GM23338 (cell line): ENCODE data around the gene GNG7. TPM values are rescaled to one million over a fixed set of nuclear protein-coding genes. Genes with fewer than 3 reads are reported as not detected.

ENCODE experiments used
- ATAC-seq: fragments of 200-7000 bp; cut with Tn5 transposase; 3 replicates; pipeline ENCODE4 v1.9.1; 2020
- DNase-seq: peaks from one replicate; pipeline ENCODE4 v3.0.0-alpha.2; 2015; ENCODE audit warnings: low spot score
- H2AFZ ChIP-seq: fragments of 200-600 bp; sonication (generic); 2 replicates; pipeline ENCODE4 v1.8.0; 2016; ENCODE audit warnings: antibody characterized with exemption, mild to moderate bottlenecking, moderate library complexity
- H3F3A ChIP-seq: fragments of 200-600 bp; sonication (generic); replicated peaks from 2 replicates; pipeline ENCODE4 v1.8.0; 2017; ENCODE audit warnings: antibody characterized with exemption, mixed run types, low read depth
- H3K27ac ChIP-seq: fragments of 200-600 bp; sonication (generic); 2 replicates; pipeline ENCODE4 v1.6.1; 2016; ENCODE audit warnings: low read depth
- H3K27me3 ChIP-seq: fragments of 200-600 bp; sonication (generic); 2 replicates; pipeline ENCODE4 v1.8.0; 2016; ENCODE audit warnings: mild to moderate bottlenecking, mixed run types, moderate library complexity; ENCODE audit not compliant: insufficient read depth
- H3K36me3 ChIP-seq: fragments of 200-600 bp; sonication (generic); 2 replicates; pipeline ENCODE4 v1.8.0; 2016; ENCODE audit warnings: mild to moderate bottlenecking; ENCODE audit not compliant: insufficient read depth
- H3K4me1 ChIP-seq: fragments of 200-600 bp; sonication (generic); 2 replicates; pipeline ENCODE4 v1.8.0; 2016; ENCODE audit warnings: mild to moderate bottlenecking, moderate library complexity; ENCODE audit not compliant: insufficient read depth
- H3K4me2 ChIP-seq: fragments of 200-600 bp; sonication (generic); 2 replicates; pipeline ENCODE4 v1.7.1; 2017; ENCODE audit warnings: mixed run types
- H3K4me3 ChIP-seq: fragments of 200-600 bp; sonication (generic); 2 replicates; pipeline ENCODE4 v1.6.1; 2016; ENCODE audit warnings: mixed run types
- H3K79me2 ChIP-seq: fragments of 200-600 bp; sonication (generic); replicated peaks from 2 replicates; pipeline ENCODE4 v1.8.0; 2017; ENCODE audit warnings: mild to moderate bottlenecking; ENCODE audit not compliant: insufficient read depth
- H3K9me2 ChIP-seq: fragments of 200-600 bp; sonication (generic); 2 replicates; pipeline ENCODE4 v1.8.0; 2017; ENCODE audit not compliant: insufficient read depth
- H4K20me1 ChIP-seq: fragments of 200-600 bp; sonication (generic); replicated peaks from 2 replicates; pipeline ENCODE4 v1.8.0; 2017; ENCODE audit warnings: mild to moderate bottlenecking; ENCODE audit not compliant: insufficient read depth
- H3K27ac Mint-ChIP-seq: 2 replicates; pipeline ENCODE4 v1.8.0; 2020; ENCODE audit warnings: inconsistent platforms, mild to moderate bottlenecking, moderate library complexity, mixed read lengths
- H3K27me3 Mint-ChIP-seq: 3 replicates; pipeline ENCODE4 v1.8.0; 2022; ENCODE audit warnings: low read depth, mild to moderate bottlenecking, moderate library complexity, mixed read lengths, inconsistent platforms; ENCODE audit not compliant: insufficient read depth, poor library complexity
- H3K36me3 Mint-ChIP-seq: 3 replicates; pipeline ENCODE4 v1.8.0; 2021; ENCODE audit warnings: low read depth, mild to moderate bottlenecking, inconsistent platforms, moderate library complexity, mixed read lengths
- H3K4me1 Mint-ChIP-seq: 3 replicates; pipeline ENCODE4 v1.8.0; 2020; ENCODE audit warnings: mild to moderate bottlenecking, inconsistent platforms, mixed read lengths
- H3K4me3 Mint-ChIP-seq: 3 replicates; pipeline ENCODE4 v1.8.0; 2021; ENCODE audit warnings: moderate library complexity, mild to moderate bottlenecking, inconsistent platforms, mixed read lengths
- H3K9me3 Mint-ChIP-seq: 3 replicates; pipeline ENCODE4 v1.8.0; 2020; ENCODE audit warnings: moderate library complexity, mild to moderate bottlenecking, inconsistent platforms, mixed read lengths
- EZH2 ChIP-seq: fragments of 200-600 bp; sonication (generic); IDR thresholded peaks from one replicate; pipeline ENCODE4 v1.8.0; 2017; ENCODE audit warnings: antibody characterized with exemption, mild to moderate bottlenecking, low read depth; ENCODE audit not compliant: unreplicated experiment
- NANOG ChIP-seq: IDR thresholded peaks from 2 replicates; pipeline ENCODE4 v1.6.1; 2016; ENCODE audit warnings: antibody characterized with exemption, borderline replicate concordance
- POLR2AphosphoS5 ChIP-seq: IDR thresholded peaks from 2 replicates; pipeline ENCODE4 v1.6.1; 2016; ENCODE audit warnings: antibody characterized with exemption, low read depth
- STAT1 ChIP-seq: IDR thresholded peaks from one replicate; pipeline ENCODE4 v1.6.1; 2016; ENCODE audit warnings: antibody characterized with exemption; ENCODE audit not compliant: unreplicated experiment
- ZNF114 ChIP-seq: fragments of 250-450 bp; sonication (Bioruptor Pico); IDR thresholded peaks from 2 replicates; pipeline ENCODE4 v1.5.0; 2020; ENCODE audit warnings: mild to moderate bottlenecking, moderate library complexity
- ZNF331 ChIP-seq: fragments of 250-450 bp; sonication (Bioruptor Pico); IDR thresholded peaks from 2 replicates; pipeline ENCODE4 v1.5.0; 2020; ENCODE audit warnings: low read depth, mild to moderate bottlenecking, moderate library complexity
- polyA plus RNA-seq: library from polyadenylated mRNA; unstranded; fragments of >200 nt; fragmentation: Nextera tagmentation; extraction: Ambion mirVana; gene quantifications from 2 replicates; pipeline ENCODE4 v1.2.1, GENCODE V29; 2016
- total RNA-seq: library from RNA; depleted of rRNA; stranded (reverse); fragments of >200 nt; shearing (Covaris generic); gene quantifications from 2 replicates; pipeline ENCODE4 v1.2.3, GENCODE V29; 2014
- TF ChIP-seq, protein P1 (sequence below), 2 experiments: fragments of 200-600 bp in 1 of 2; sonication (generic) in 1 of 2; conservative IDR thresholded peaks; 2 replicates each; pipeline versions ENCODE4 v1.5.1 to v1.6.1; 2016 to 2017; ENCODE audit warnings: antibody characterized with exemption in 2 of 2, low read depth in 2 of 2, mild to moderate bottlenecking in 2 of 2, moderate library complexity in 1 of 2
- TF ChIP-seq, protein P2 (sequence below): IDR thresholded peaks from one replicate; pipeline ENCODE4 v1.6.1; 2018; ENCODE audit warnings: antibody characterized with exemption; ENCODE audit not compliant: unreplicated experiment
- TF ChIP-seq, protein P3 (sequence below): fragments of 250-450 bp; sonication (Bioruptor Pico); IDR thresholded peaks from 2 replicates; pipeline ENCODE4 v1.5.0; 2020; ENCODE audit warnings: mild to moderate bottlenecking, moderate library complexity

Gene GNG7
- total and polyA plus RNA-seq, 2 experiments from 2014 or later: 5.1 to 5.4 TPM

DNA sequence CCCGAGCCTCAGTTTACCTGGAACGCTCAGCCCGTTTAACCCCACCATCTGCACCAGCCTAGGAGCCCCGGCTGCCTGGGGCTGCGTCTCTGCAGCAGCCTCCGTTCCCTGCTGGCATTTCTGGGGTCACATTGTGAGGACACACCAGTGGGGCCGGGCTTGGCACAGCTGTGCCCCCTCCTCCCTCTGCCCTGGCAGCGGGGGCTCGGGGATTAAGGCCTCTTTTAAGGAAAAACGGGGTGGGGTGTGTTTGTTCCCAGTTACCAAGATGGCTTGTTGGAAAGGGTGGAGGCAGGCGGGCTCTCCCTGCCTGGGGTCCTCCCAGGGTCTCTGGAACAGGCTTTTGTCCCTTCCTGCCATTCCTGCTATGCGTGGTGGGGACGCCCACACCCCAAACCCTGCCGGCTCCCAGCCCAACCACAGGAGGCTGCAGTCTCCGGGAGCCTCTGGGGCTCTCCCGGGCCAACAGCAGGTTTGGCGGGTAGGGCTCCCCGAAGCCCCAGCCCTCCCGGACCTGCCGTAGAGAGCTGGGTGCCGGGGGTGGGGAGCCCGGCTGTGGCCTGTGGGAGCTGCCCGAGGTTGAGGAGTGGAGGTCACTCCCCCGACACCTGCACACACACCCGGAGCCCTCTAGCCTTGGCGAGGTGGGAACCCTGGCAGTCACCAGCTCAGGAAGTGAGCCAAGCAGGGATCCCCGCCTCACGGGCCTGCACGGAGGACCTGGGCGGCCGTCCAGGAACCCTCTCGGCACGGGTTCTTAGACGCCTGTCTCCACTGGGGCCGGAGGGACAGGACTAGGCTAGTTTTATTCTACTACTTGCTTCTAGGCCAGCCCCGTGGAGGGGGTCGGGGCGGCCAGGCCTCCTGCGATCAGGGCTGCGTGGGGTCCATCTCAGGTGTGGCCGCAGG, 189.7 kb downstream of the GNG7 start:
- no peaks in the 10 kb centered on the region for H4K20me1 ChIP-seq
- ATAC-seq: peak; percentile 85
- H3K4me1 Mint-ChIP-seq: peaks cover 5% of the 10 kb centered on the region; the same call in 2 of the 3 replicates
- no peak overlapping the region; the same call in 2 of the 3 replicates for H3K4me3 Mint-ChIP-seq
- H3K36me3 ChIP-seq: no peaks in the 10 kb centered on the region
- H3K27me3 Mint-ChIP-seq: peaks cover 5% of the 10 kb centered on the region
- H3K79me2 ChIP-seq: no peaks in the 10 kb centered on the region
- no peak overlapping the region for H3K4me3 ChIP-seq
- no peaks in the 10 kb centered on the region for H3K36me3 Mint-ChIP-seq
- H3K9me3 Mint-ChIP-seq: no peaks in the 10 kb centered on the region; the same call in 2 of the 3 replicates
- H3K27ac ChIP-seq: no peak overlapping the region
- H2AFZ ChIP-seq: no peak overlapping the region
- no peak overlapping the region for H3K4me2 ChIP-seq
- H3K4me1 ChIP-seq: no peaks in the 10 kb centered on the region
- no peaks in the 10 kb centered on the region for H3K9me2 ChIP-seq
- no peaks in the 10 kb centered on the region for H3K27me3 ChIP-seq
- no peaks in the 10 kb centered on the region for H3F3A ChIP-seq
- TF ChIP-seq ZNF331 (CRISPR knock-in tag) (no peak), ZNF114 (CRISPR knock-in tag) (no peak)
- peak; percentile 51 for DNase-seq
- no peak overlapping the region for H3K27ac Mint-ChIP-seq

DNA sequence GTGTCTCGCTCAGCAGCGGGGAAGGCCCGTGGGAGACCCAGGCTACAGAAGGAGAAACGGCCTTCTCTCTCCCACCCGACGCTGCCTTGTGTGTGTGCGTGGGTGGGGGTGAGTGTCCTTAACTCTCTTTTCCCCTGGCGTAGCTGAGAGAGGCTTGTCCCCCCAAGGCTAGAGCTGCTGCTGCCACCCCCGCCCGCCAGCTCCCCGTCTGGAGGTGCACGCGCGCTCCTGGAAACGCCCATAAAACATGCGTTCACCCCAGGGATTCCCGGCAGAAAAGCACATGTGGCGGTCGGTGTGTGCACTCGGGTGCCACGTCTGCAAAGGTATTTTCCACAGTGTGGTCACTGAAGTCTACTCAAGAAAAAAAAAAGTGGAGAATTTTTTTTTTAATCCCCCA, 190.5 kb downstream of the GNG7 start:
- no peak overlapping the region for H3K4me2 ChIP-seq
- H3K9me2 ChIP-seq: no peaks in the 10 kb centered on the region
- no peaks in the 10 kb centered on the region for H3K36me3 ChIP-seq
- Mint-ChIP-seq H3K27me3 (peaks cover 8% of the 10 kb centered on the region), H3K9me3 (no peaks in the 10 kb centered on the region; the same call in 2 of the 3 replicates), H3K27ac (no peak overlapping the region), H3K36me3 (no peaks in the 10 kb centered on the region), H3K4me1 (peaks cover 5% of the 10 kb centered on the region), H3K4me3 (no peak overlapping the region)
- H4K20me1 ChIP-seq: no peaks in the 10 kb centered on the region
- H3K27ac ChIP-seq: no peak overlapping the region
- H3K4me3 ChIP-seq: no peak overlapping the region
- no peaks in the 10 kb centered on the region for H3K27me3 ChIP-seq
- DNase-seq: no peak
- no peak for ATAC-seq
- no peaks in the 10 kb centered on the region for H3K79me2 ChIP-seq
- 0 out of 2 replicates have a peak, but pooled peaks cover 2% of the 10 kb centered on the region for H3F3A ChIP-seq
- H3K4me1 ChIP-seq: peaks cover 3% of the 10 kb centered on the region; the same call in 1 of the 2 replicates
- no peak overlapping the region for H2AFZ ChIP-seq
- TF ChIP-seq, protein P1, sequence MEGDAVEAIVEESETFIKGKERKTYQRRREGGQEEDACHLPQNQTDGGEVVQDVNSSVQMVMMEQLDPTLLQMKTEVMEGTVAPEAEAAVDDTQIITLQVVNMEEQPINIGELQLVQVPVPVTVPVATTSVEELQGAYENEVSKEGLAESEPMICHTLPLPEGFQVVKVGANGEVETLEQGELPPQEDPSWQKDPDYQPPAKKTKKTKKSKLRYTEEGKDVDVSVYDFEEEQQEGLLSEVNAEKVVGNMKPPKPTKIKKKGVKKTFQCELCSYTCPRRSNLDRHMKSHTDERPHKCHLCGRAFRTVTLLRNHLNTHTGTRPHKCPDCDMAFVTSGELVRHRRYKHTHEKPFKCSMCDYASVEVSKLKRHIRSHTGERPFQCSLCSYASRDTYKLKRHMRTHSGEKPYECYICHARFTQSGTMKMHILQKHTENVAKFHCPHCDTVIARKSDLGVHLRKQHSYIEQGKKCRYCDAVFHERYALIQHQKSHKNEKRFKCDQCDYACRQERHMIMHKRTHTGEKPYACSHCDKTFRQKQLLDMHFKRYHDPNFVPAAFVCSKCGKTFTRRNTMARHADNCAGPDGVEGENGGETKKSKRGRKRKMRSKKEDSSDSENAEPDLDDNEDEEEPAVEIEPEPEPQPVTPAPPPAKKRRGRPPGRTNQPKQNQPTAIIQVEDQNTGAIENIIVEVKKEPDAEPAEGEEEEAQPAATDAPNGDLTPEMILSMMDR (conservative IDR thresholded peaks at IDR 0.05; ENCODE audit: low read depth in 2 of 2): no peak
- TF ChIP-seq, protein P2, sequence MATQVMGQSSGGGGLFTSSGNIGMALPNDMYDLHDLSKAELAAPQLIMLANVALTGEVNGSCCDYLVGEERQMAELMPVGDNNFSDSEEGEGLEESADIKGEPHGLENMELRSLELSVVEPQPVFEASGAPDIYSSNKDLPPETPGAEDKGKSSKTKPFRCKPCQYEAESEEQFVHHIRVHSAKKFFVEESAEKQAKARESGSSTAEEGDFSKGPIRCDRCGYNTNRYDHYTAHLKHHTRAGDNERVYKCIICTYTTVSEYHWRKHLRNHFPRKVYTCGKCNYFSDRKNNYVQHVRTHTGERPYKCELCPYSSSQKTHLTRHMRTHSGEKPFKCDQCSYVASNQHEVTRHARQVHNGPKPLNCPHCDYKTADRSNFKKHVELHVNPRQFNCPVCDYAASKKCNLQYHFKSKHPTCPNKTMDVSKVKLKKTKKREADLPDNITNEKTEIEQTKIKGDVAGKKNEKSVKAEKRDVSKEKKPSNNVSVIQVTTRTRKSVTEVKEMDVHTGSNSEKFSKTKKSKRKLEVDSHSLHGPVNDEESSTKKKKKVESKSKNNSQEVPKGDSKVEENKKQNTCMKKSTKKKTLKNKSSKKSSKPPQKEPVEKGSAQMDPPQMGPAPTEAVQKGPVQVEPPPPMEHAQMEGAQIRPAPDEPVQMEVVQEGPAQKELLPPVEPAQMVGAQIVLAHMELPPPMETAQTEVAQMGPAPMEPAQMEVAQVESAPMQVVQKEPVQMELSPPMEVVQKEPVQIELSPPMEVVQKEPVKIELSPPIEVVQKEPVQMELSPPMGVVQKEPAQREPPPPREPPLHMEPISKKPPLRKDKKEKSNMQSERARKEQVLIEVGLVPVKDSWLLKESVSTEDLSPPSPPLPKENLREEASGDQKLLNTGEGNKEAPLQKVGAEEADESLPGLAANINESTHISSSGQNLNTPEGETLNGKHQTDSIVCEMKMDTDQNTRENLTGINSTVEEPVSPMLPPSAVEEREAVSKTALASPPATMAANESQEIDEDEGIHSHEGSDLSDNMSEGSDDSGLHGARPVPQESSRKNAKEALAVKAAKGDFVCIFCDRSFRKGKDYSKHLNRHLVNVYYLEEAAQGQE: no peak
- TF ChIP-seq POLR2AphosphoS5 (no peak), ZNF331 (CRISPR knock-in tag) (no peak), NANOG (no peak), EZH2 (no peak), STAT1 (no peak)
- TF ChIP-seq, protein P3, sequence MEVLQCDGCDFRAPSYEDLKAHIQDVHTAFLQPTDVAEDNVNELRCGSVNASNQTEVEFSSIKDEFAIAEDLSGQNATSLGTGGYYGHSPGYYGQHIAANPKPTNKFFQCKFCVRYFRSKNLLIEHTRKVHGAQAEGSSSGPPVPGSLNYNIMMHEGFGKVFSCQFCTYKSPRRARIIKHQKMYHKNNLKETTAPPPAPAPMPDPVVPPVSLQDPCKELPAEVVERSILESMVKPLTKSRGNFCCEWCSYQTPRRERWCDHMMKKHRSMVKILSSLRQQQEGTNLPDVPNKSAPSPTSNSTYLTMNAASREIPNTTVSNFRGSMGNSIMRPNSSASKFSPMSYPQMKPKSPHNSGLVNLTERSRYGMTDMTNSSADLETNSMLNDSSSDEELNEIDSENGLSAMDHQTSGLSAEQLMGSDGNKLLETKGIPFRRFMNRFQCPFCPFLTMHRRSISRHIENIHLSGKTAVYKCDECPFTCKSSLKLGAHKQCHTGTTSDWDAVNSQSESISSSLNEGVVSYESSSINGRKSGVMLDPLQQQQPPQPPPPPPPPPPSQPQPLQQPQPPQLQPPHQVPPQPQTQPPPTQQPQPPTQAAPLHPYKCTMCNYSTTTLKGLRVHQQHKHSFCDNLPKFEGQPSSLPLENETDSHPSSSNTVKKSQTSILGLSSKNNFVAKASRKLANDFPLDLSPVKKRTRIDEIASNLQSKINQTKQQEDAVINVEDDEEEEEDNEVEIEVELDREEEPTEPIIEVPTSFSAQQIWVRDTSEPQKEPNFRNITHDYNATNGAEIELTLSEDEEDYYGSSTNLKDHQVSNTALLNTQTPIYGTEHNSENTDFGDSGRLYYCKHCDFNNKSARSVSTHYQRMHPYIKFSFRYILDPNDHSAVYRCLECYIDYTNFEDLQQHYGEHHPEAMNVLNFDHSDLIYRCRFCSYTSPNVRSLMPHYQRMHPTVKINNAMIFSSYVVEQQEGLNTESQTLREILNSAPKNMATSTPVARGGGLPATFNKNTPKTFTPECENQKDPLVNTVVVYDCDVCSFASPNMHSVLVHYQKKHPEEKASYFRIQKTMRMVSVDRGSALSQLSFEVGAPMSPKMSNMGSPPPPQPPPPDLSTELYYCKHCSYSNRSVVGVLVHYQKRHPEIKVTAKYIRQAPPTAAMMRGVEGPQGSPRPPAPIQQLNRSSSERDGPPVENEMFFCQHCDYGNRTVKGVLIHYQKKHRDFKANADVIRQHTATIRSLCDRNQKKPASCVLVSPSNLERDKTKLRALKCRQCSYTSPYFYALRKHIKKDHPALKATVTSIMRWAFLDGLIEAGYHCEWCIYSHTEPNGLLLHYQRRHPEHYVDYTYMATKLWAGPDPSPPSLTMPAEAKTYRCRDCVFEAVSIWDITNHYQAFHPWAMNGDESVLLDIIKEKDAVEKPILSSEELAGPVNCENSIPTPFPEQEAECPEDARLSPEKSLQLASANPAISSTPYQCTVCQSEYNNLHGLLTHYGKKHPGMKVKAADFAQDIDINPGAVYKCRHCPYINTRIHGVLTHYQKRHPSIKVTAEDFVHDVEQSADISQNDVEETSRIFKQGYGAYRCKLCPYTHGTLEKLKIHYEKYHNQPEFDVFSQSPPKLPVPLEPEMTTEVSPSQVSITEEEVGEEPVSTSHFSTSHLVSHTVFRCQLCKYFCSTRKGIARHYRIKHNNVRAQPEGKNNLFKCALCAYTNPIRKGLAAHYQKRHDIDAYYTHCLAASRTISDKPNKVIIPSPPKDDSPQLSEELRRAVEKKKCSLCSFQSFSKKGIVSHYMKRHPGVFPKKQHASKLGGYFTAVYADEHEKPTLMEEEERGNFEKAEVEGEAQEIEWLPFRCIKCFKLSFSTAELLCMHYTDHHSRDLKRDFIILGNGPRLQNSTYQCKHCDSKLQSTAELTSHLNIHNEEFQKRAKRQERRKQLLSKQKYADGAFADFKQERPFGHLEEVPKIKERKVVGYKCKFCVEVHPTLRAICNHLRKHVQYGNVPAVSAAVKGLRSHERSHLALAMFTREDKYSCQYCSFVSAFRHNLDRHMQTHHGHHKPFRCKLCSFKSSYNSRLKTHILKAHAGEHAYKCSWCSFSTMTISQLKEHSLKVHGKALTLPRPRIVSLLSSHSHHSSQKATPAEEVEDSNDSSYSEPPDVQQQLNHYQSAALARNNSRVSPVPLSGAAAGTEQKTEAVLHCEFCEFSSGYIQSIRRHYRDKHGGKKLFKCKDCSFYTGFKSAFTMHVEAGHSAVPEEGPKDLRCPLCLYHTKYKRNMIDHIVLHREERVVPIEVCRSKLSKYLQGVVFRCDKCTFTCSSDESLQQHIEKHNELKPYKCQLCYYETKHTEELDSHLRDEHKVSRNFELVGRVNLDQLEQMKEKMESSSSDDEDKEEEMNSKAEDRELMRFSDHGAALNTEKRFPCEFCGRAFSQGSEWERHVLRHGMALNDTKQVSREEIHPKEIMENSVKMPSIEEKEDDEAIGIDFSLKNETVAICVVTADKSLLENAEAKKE: no peak
